Measurements from ENCODE around the gene C1GALT1. TPM values are rescaled to one million over a fixed set of nuclear protein-coding genes. Genes with fewer than 3 reads are reported as not detected.
"Not testable (repeated sequence)": the region's sequence is repeated elsewhere in the genome, so short reads cannot be mapped to it uniquely, and the experiment has no call there.

C1GALT1 gene
- total RNA-seq, 1 experiment from 2014 or later, result 54.2 TPM

GRCh38 chr7:7136466-7137381 lies 45.6 kb upstream of the C1GALT1 start:
- no peak overlapping the region for H3K27ac ChIP-seq
- no peak overlapping the region for H2AFZ ChIP-seq
- no peak overlapping the region for H3K4me2 ChIP-seq
- H3K9me2 ChIP-seq (ENCODE audit: insufficient read depth), result no peaks in the 10 kb centered on the region
- ChIA-PET CTCF (no interaction called here), POLR2A (ENCODE audit: unreplicated experiment) (no interaction called here)
- no peaks in the 10 kb centered on the region for H3K27me3 ChIP-seq (ENCODE audit: insufficient read depth, low read depth)
- no peaks in the 10 kb centered on the region for H3F3A ChIP-seq (ENCODE audit: insufficient read depth, low read depth)
- intact Hi-C loops (cut with micrococcal nuclease; ENCODE audit: unreplicated experiment), result no loop called here
- peak in 1 of 2 experiments; percentile 17 for DNase-seq
- H3K9me3 ChIP-seq (ENCODE audit: insufficient read depth, low read depth), result 0 out of 2 replicates have a peak, but pooled peaks cover 4% of the 10 kb centered on the region
- H3K4me1 ChIP-seq (replicated peaks; ENCODE audit: insufficient read depth), result no peaks in the 10 kb centered on the region
- no peaks in the 10 kb centered on the region for H3K36me3 ChIP-seq (ENCODE audit: low read depth)
- TF ChIP-seq EZH2 (IDR thresholded peaks at IDR 0.05; ENCODE audit: low read depth) (no peak), CTCF (conservative IDR thresholded peaks at IDR 0.05) (no peak)
- BruUV-seq (replicated peaks), result no TSS peak
- no peaks in the 10 kb centered on the region for H4K20me1 ChIP-seq (ENCODE audit: insufficient read depth)
- no peaks in the 10 kb centered on the region for H3K79me2 ChIP-seq (ENCODE audit: low read depth)
- no peak overlapping the region for H3K4me3 ChIP-seq

GRCh38 chr7:7138897-7139296 lies 43.4 kb upstream of the C1GALT1 start:
- no TSS peak for BruUV-seq (replicated peaks)

DNA sequence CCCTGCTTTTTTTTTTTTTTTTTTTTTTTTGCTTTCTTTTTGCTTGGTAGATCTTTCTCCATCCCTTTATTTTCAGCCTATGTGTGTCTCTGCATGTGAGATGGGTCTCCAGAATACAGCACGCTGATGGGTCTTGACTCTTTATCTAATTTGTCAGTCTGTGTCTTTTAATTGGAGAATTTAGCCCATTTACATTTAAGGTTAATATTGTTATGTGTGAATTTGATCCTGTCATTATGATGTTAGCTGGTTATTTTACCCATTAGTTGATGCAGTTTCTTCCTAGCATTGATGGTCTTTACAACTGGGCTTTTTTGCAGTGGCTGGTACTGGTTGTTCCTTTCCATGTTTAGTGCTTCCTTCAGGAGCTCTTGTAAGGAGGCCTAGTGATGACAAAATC lies 38.9 kb upstream of the C1GALT1 start:
- DNase-seq; H4K20me1 ChIP-seq (ENCODE audit: insufficient read depth); H3K4me3 ChIP-seq; H3K79me2 ChIP-seq (ENCODE audit: low read depth); H3K4me2 ChIP-seq; H3K9me2 ChIP-seq (ENCODE audit: insufficient read depth); H3F3A ChIP-seq (ENCODE audit: insufficient read depth, low read depth); POLR2A ChIA-PET (ENCODE audit: unreplicated experiment); BruUV-seq (replicated peaks); H3K9me3 ChIP-seq (ENCODE audit: insufficient read depth, low read depth); CTCF ChIA-PET; H2AFZ ChIP-seq; H3K27me3 ChIP-seq (ENCODE audit: insufficient read depth, low read depth); H3K36me3 ChIP-seq (ENCODE audit: low read depth); intact Hi-C loops (cut with micrococcal nuclease; ENCODE audit: unreplicated experiment); H3K4me1 ChIP-seq (replicated peaks; ENCODE audit: insufficient read depth); H3K27ac ChIP-seq: not testable (repeated sequence)

More at GRCh38 chr7:7138897-7139296, 43.4 kb upstream of the C1GALT1 start:
- no peaks in the 10 kb centered on the region for H3K4me1 ChIP-seq (replicated peaks; ENCODE audit: insufficient read depth)
- H4K20me1 ChIP-seq (ENCODE audit: insufficient read depth), result no peaks in the 10 kb centered on the region
- no peaks in the 10 kb centered on the region for H3K79me2 ChIP-seq (ENCODE audit: low read depth)
- H2AFZ ChIP-seq, result no peak overlapping the region
- H3K27ac ChIP-seq, result no peak overlapping the region
- no peak overlapping the region for H3K4me3 ChIP-seq
- H3F3A ChIP-seq (ENCODE audit: insufficient read depth, low read depth), result no peaks in the 10 kb centered on the region
- no peaks in the 10 kb centered on the region for H3K9me2 ChIP-seq (ENCODE audit: insufficient read depth)
- TF ChIP-seq EZH2 (IDR thresholded peaks at IDR 0.05; ENCODE audit: low read depth), result no peak
- TF ChIP-seq CTCF (conservative IDR thresholded peaks at IDR 0.05), result no peak
- no peaks in the 10 kb centered on the region for H3K27me3 ChIP-seq (ENCODE audit: insufficient read depth, low read depth)
- POLR2A ChIA-PET (ENCODE audit: unreplicated experiment), result no interaction called here
- H3K4me2 ChIP-seq, result no peak overlapping the region
- H3K36me3 ChIP-seq (ENCODE audit: low read depth), result no peaks in the 10 kb centered on the region
- DNase-seq, result peak in 1 of 2 experiments; percentile 20
- intact Hi-C loops (cut with micrococcal nuclease; ENCODE audit: unreplicated experiment), result no loop called here
- H3K9me3 ChIP-seq (ENCODE audit: insufficient read depth, low read depth), result 0 out of 2 replicates have a peak, but pooled peaks cover 4% of the 10 kb centered on the region
- CTCF ChIA-PET, result no interaction called here

DNA sequence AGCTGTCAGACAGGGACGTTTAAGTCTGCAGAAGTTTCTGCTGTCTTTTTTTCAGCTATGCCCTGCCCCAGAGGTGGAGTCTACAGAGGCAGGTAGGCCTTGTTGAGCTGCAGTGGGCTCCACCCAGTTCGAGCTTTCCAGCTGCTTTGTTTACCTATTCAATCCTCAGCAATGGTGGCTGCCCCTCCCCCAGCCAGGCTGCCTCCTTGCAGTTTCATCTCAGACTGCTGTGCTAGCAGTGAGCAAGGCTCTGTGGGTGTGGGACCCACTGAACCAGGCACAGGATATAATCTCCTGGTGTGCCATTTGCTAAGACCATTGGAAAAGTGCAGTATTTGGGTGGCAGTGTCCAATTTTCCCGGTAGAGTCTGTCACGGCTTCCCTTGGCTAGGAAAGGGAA lies 37.2 kb upstream of the C1GALT1 start:
- H3K27me3 ChIP-seq (ENCODE audit: insufficient read depth, low read depth); H2AFZ ChIP-seq; H3K36me3 ChIP-seq (ENCODE audit: low read depth); intact Hi-C loops (cut with micrococcal nuclease; ENCODE audit: unreplicated experiment); H3K9me3 ChIP-seq (ENCODE audit: insufficient read depth, low read depth); H3K9me2 ChIP-seq (ENCODE audit: insufficient read depth); H3K4me1 ChIP-seq (replicated peaks; ENCODE audit: insufficient read depth); POLR2A ChIA-PET (ENCODE audit: unreplicated experiment); H3K4me2 ChIP-seq; H3K27ac ChIP-seq; DNase-seq; H3K79me2 ChIP-seq (ENCODE audit: low read depth); BruUV-seq (replicated peaks); H3F3A ChIP-seq (ENCODE audit: insufficient read depth, low read depth); H4K20me1 ChIP-seq (ENCODE audit: insufficient read depth); H3K4me3 ChIP-seq: not testable (repeated sequence)
- CTCF ChIA-PET, result interaction anchor here (0.6 kb wide), 1 partner anchor 61 kb away, joined by 3 read pairs; no protein-coding TSS in a partner anchor
